GM19025 (cell line): ENCODE measurements around the gene CARNS1.
"Not testable (repeated sequence)": the region's sequence is repeated elsewhere in the genome, so short reads cannot be mapped to it uniquely, and the experiment has no call there.

Experiments used
- ATAC-seq: cut with Tn5 transposase; IDR thresholded peaks from one replicate; pipeline ENCODE4 v1.9.1; 2021; ENCODE audit warnings: mild to moderate bottlenecking, low read depth, moderate library complexity; ENCODE audit not compliant: unreplicated experiment

Gene CARNS1

GRCh38 chr11:67396587-67397389 is 18.7 kb upstream of the CARNS1 start:
- no peak for ATAC-seq

- no peak for ATAC-seq
Measured at GRCh38 chr11:67397536-67397935, 17.9 kb upstream of the CARNS1 start.

GRCh38 chr11:67397986-67398660 is 17.4 kb upstream of the CARNS1 start:
- ATAC-seq, result no peak

GRCh38 chr11:67398661-67399563 is 16.6 kb upstream of the CARNS1 start:
- ATAC-seq, result no peak

- no peak for ATAC-seq
Measured at GRCh38 chr11:67400251-67400941, 15.1 kb upstream of the CARNS1 start.

GRCh38 chr11:67400942-67401494 is 14.5 kb upstream of the CARNS1 start:
- ATAC-seq, result peak; percentile 20

GRCh38 chr11:67401495-67402191 is 13.8 kb upstream of the CARNS1 start, which contains the start of gene PPP1CA:
TSS of gene PPP1CA (minus strand) at chr11:67401858. CDS start at chr11:67401782, 76 bp downstream.
- ATAC-seq, result peak; percentile 68

- ATAC-seq, result not testable (repeated sequence)
Measured at GRCh38 chr11:67402192-67402839, 13.2 kb upstream of the CARNS1 start.

- not testable (repeated sequence) for ATAC-seq
Measured at GRCh38 chr11:67403085-67403484, 12.4 kb upstream of the CARNS1 start.

GRCh38 chr11:67404515-67405195 is 10.8 kb upstream of the CARNS1 start:
- ATAC-seq, result no peak

- no peak for ATAC-seq
Measured at GRCh38 chr11:67405196-67405567, 10.3 kb upstream of the CARNS1 start.

GRCh38 chr11:67405688-67406339 is 9.7 kb upstream of the CARNS1 start:
- ATAC-seq, result no peak

GRCh38 chr11:67406420-67406968 is 9.0 kb upstream of the CARNS1 start:
- no peak for ATAC-seq

GRCh38 chr11:67406969-67407687 is 8.3 kb upstream of the CARNS1 start:
- no peak for ATAC-seq

GRCh38 chr11:67407688-67408163 is 7.8 kb upstream of the CARNS1 start:
- no peak for ATAC-seq

- ATAC-seq, result no peak
Measured at GRCh38 chr11:67408437-67409200, 6.9 kb upstream of the CARNS1 start.
